H9 (cell line): ENCODE data around the gene FMN1. TPM values are rescaled to one million over a fixed set of nuclear protein-coding genes. Genes with fewer than 3 reads are reported as not detected.

Experiments
- DNase-seq: peaks from one replicate; pipeline ENCODE4 v3.0.0-alpha.2; 2017
- H2AFZ ChIP-seq: one replicate; pipeline ENCODE4 v1.6.1; 2013; ENCODE audit warnings: mild to moderate bottlenecking, low read length, control low read depth, moderate library complexity
- H2AK5ac ChIP-seq: 2 replicates; pipeline ENCODE4 v1.6.1; 2013; ENCODE audit warnings: low read length, control low read depth, mixed read lengths; ENCODE audit not compliant: insufficient read length
- H2BK120ac ChIP-seq: one replicate; pipeline ENCODE4 v1.6.1; 2013; ENCODE audit warnings: low read depth, mild to moderate bottlenecking, low read length, control low read depth, inconsistent platforms; ENCODE audit not compliant: poor library complexity, severe bottlenecking
- H2BK12ac ChIP-seq: 2 replicates; pipeline ENCODE4 v1.6.1; 2013; ENCODE audit warnings: low read length, control low read depth, mixed read lengths, low read depth; ENCODE audit not compliant: insufficient read length
- H2BK15ac ChIP-seq: 2 replicates; pipeline ENCODE4 v1.6.1; 2013; ENCODE audit warnings: low read depth, low read length, control low read depth
- H2BK20ac ChIP-seq: one replicate; pipeline ENCODE4 v1.6.1; 2013; ENCODE audit warnings: low read depth, mild to moderate bottlenecking, low read length, control low read depth, inconsistent platforms; ENCODE audit not compliant: poor library complexity, severe bottlenecking
- H2BK5ac ChIP-seq: 2 replicates; pipeline ENCODE4 v1.6.1; 2013; ENCODE audit warnings: low read length, control low read depth, mixed read lengths; ENCODE audit not compliant: insufficient read length
- H3K14ac ChIP-seq: 2 replicates; pipeline ENCODE4 v1.6.1; 2013; ENCODE audit warnings: low read length, control low read depth; ENCODE audit not compliant: insufficient read depth
- H3K18ac ChIP-seq: 2 replicates; pipeline ENCODE4 v1.6.1; 2013; ENCODE audit warnings: low read depth, mild to moderate bottlenecking, mixed read lengths, low read length, control low read depth; ENCODE audit not compliant: insufficient read length
- H3K23ac ChIP-seq: 2 replicates; pipeline ENCODE4 v1.6.1; 2013; ENCODE audit warnings: low read length, control low read depth, mixed read lengths, low read depth; ENCODE audit not compliant: insufficient read length
- H3K23me2 ChIP-seq: 2 replicates; pipeline ENCODE4 v1.6.1; 2013; ENCODE audit warnings: low read depth, mild to moderate bottlenecking, mixed read lengths, low read length, control low read depth; ENCODE audit not compliant: insufficient read length, poor library complexity, severe bottlenecking
- H3K27ac ChIP-seq: 2 replicates; pipeline ENCODE4 v1.5.1; 2013; ENCODE audit warnings: low read length, control low read depth, mixed read lengths, low read depth; ENCODE audit not compliant: insufficient read length
- H3K27me3 ChIP-seq: 2 replicates; pipeline ENCODE4 v1.6.1; 2013; ENCODE audit warnings: low read length, control low read depth, inconsistent platforms; ENCODE audit not compliant: insufficient read depth
- H3K4ac ChIP-seq: 2 replicates; pipeline ENCODE4 v1.6.1; 2013; ENCODE audit warnings: low read depth, mild to moderate bottlenecking, control low read depth, inconsistent platforms, low read length, moderate library complexity
- H3K4me1 ChIP-seq: 2 replicates; pipeline ENCODE4 v1.6.1; 2013; ENCODE audit warnings: low read length, control low read depth, inconsistent platforms; ENCODE audit not compliant: insufficient read depth
- H3K4me2 ChIP-seq: 2 replicates; pipeline ENCODE4 v1.6.1; 2013; ENCODE audit warnings: low read length, control low read depth, mixed read lengths; ENCODE audit not compliant: insufficient read length, insufficient read depth
- H3K56ac ChIP-seq: 2 replicates; pipeline ENCODE4 v1.6.1; 2013; ENCODE audit warnings: low read depth, mild to moderate bottlenecking, mixed read lengths, low read length, control low read depth; ENCODE audit not compliant: insufficient read length
- H3K79me1 ChIP-seq: 2 replicates; pipeline ENCODE4 v1.6.1; 2013; ENCODE audit warnings: low read depth, mild to moderate bottlenecking, moderate library complexity, low read length, control low read depth, inconsistent platforms; ENCODE audit not compliant: insufficient read depth, poor library complexity, severe bottlenecking
- H3K79me2 ChIP-seq: 2 replicates; pipeline ENCODE4 v1.6.1; 2013; ENCODE audit warnings: low read length, control low read depth, inconsistent platforms; ENCODE audit not compliant: insufficient read depth
- H3K9ac ChIP-seq: 2 replicates; pipeline ENCODE4 v1.6.1; 2013; ENCODE audit warnings: low read length, control low read depth, mixed read lengths; ENCODE audit not compliant: insufficient read length; ENCODE audit errors: extremely low read depth
- H3K9me3 ChIP-seq: one replicate; pipeline ENCODE4 v1.6.1; 2013; ENCODE audit warnings: low read depth, low read length, inconsistent platforms; ENCODE audit not compliant: control insufficient read depth
- H3T11ph ChIP-seq: one replicate; pipeline ENCODE4 v1.6.1; 2013; ENCODE audit warnings: mild to moderate bottlenecking, low read length, control low read depth, inconsistent platforms
- H4K20me1 ChIP-seq: one replicate; pipeline ENCODE4 v1.6.1; 2013; ENCODE audit not compliant: control insufficient read depth, insufficient read length, insufficient read depth
- H4K5ac ChIP-seq: 2 replicates; pipeline ENCODE4 v1.6.1; 2013; ENCODE audit warnings: low read depth, mild to moderate bottlenecking, mixed read lengths, low read length, control low read depth; ENCODE audit not compliant: insufficient read length
- H4K8ac ChIP-seq: replicated peaks from 2 replicates; pipeline ENCODE4 v1.6.1; 2013; ENCODE audit warnings: low read length, control low read depth, mixed read lengths, low read depth; ENCODE audit not compliant: insufficient read length
- H4K91ac ChIP-seq: 2 replicates; pipeline ENCODE4 v1.6.1; 2013; ENCODE audit warnings: low read depth, mild to moderate bottlenecking, moderate library complexity, mixed read lengths, low read length, control low read depth; ENCODE audit not compliant: insufficient read length
- H3K27ac Mint-ChIP-seq, 3 experiments: 2 replicates in 2 of 3; 3 replicates in 1 of 3; pipeline ENCODE4 v1.8.0; 2020 to 2021; ENCODE audit warnings: mixed read lengths in 3 of 3, mild to moderate bottlenecking in 1 of 3, moderate library complexity in 1 of 3
- H3K27me3 Mint-ChIP-seq: 2 replicates; pipeline ENCODE4 v1.8.0; 2021; ENCODE audit warnings: low read depth, mild to moderate bottlenecking, moderate library complexity, mixed read lengths
- H3K36me3 Mint-ChIP-seq, 3 experiments: 2 replicates in 2 of 3; 3 replicates in 1 of 3; pipeline ENCODE4 v1.8.0; 2020 to 2021; ENCODE audit warnings: low read depth in 3 of 3, mixed read lengths in 3 of 3; ENCODE audit not compliant: insufficient read depth in 1 of 3
- H3K4me1 Mint-ChIP-seq, 2 experiments: 2 replicates each; pipeline ENCODE4 v1.8.0; 2020; ENCODE audit warnings: mixed read lengths in 2 of 2
- H3K4me3 Mint-ChIP-seq, 2 experiments: 2 replicates in 1 of 2; 3 replicates in 1 of 2; pipeline ENCODE4 v1.8.0; 2020 to 2021; ENCODE audit warnings: mild to moderate bottlenecking in 2 of 2, mixed read lengths in 2 of 2, moderate library complexity in 1 of 2
- H3K9me3 Mint-ChIP-seq, 2 experiments: 2 replicates in 1 of 2; 3 replicates in 1 of 2; pipeline ENCODE4 v1.8.0; 2020; ENCODE audit warnings: mild to moderate bottlenecking in 2 of 2, mixed read lengths in 2 of 2, moderate library complexity in 1 of 2
- WGBS: extraction: QIAGEN DNeasy Blood & Tissue Kit; methylation state at CpG from one replicate; pipeline ENCODE4 v1.1.7; 2013; ENCODE audit warnings: missing lambda C conversion rate, low lambda C conversion rate, mixed read lengths; ENCODE audit not compliant: insufficient read length; ENCODE audit errors: extremely low coverage; 5-methylcytosine and 5-hydroxymethylcytosine counted together
- total RNA-seq: library from RNA; stranded (reverse); gene quantifications from 2 replicates; pipeline ENCODE4 v1.2.1, GENCODE V29; 2021
- TF ChIP-seq, protein P1 (sequence below): fragments of 200-600 bp; sonication (generic); conservative IDR thresholded peaks from 3 replicates; pipeline ENCODE4 v1.8.0; 2021; ENCODE audit warnings: antibody characterized with exemption, mild to moderate bottlenecking

FMN1 gene
- total RNA-seq, 1 experiment from 2014 or later: 1.9 TPM

DNA sequence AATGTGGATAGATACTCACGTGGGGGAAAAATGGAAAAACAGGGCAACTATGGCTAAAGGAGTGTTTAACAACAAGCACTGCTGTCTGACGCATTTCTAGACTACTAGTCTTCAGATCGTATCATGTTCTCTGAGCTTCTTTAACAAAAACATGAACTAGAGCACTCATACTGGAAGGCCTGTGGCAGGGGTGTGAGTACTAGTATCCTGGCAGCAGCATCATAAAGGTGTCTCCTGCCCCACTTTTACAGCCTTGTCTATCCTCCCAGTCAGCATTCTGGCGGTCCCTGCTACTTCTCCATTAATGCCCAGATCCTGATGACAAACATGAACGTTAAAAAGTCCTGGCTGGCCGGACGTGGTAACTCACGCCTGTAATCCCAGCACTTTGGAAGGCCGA lies 4.0 kb downstream of the FMN1 start:
- Histone ChIP-seq H2BK5ac (no peak overlapping the region), H3T11ph (no peak overlapping the region), H4K91ac (no peak overlapping the region), H3K18ac (no peak overlapping the region), H3K27ac (no peak overlapping the region), H3K27me3 (no peaks in the 10 kb centered on the region), H2BK20ac (no peak overlapping the region), H3K23ac (no peak overlapping the region), H3K14ac (no peak overlapping the region), H3K9me3 (no peaks in the 10 kb centered on the region), H2AFZ (no peak overlapping the region), H2BK120ac (no peak overlapping the region), H3K56ac (no peak overlapping the region), H3K9ac (no peak overlapping the region), H4K5ac (no peak overlapping the region), H3K79me1 (no peaks in the 10 kb centered on the region), H4K8ac (no peak overlapping the region), H2BK15ac (no peak overlapping the region), H2BK12ac (no peak overlapping the region), H3K4me2 (no peak overlapping the region), H3K23me2 (peaks cover 4% of the 10 kb centered on the region), H3K4me1 (no peaks in the 10 kb centered on the region; the same call in 1 of the 2 replicates), H4K20me1 (no peaks in the 10 kb centered on the region), H3K79me2 (no peaks in the 10 kb centered on the region), H3K4ac (no peak overlapping the region), H2AK5ac (no peak overlapping the region)
- Mint-ChIP-seq H3K4me3 (no peak overlapping the region), H3K4me1 (peaks cover 24 to 31% of the 10 kb centered on the region in 2 experiments), H3K27me3 (peaks cover 15% of the 10 kb centered on the region), H3K27ac (no peak overlapping the region), H3K36me3 (no peaks in the 10 kb centered on the region), H3K9me3 (no peaks in the 10 kb centered on the region)
- WGBS: no CpG with 5 or more reads among the region's 9 CpGs
- TF ChIP-seq, protein P1, sequence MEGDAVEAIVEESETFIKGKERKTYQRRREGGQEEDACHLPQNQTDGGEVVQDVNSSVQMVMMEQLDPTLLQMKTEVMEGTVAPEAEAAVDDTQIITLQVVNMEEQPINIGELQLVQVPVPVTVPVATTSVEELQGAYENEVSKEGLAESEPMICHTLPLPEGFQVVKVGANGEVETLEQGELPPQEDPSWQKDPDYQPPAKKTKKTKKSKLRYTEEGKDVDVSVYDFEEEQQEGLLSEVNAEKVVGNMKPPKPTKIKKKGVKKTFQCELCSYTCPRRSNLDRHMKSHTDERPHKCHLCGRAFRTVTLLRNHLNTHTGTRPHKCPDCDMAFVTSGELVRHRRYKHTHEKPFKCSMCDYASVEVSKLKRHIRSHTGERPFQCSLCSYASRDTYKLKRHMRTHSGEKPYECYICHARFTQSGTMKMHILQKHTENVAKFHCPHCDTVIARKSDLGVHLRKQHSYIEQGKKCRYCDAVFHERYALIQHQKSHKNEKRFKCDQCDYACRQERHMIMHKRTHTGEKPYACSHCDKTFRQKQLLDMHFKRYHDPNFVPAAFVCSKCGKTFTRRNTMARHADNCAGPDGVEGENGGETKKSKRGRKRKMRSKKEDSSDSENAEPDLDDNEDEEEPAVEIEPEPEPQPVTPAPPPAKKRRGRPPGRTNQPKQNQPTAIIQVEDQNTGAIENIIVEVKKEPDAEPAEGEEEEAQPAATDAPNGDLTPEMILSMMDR: no peak
- no peak for DNase-seq
